Stimulated activated naive CD8-positive, alpha-beta T cell treated with anti-CD3 and anti-CD28 coated beads, Interleukin-15, amount 100 ng/mL, for 72 hours (primary cell): ENCODE measurements around the gene SAG.
A peak's percentile ranks its signal among the peaks of the same experiment; 100 is the strongest.

Experiments used
- ATAC-seq: fragments of 150-1000 bp; cut with Tn5 transposase; 2 replicates; pipeline ENCODE4 v1.10.0; 2021; ENCODE audit warnings: mild to moderate bottlenecking, moderate library complexity
- DNase-seq, 2 donors: peaks; one replicate each; pipeline ENCODE4 v3.0.0; 2021 to 2022
- H3K27ac Mint-ChIP-seq, 2 donors: one replicate each; pipeline ENCODE4 v1.8.0; 2022; ENCODE audit warnings: mild to moderate bottlenecking in 2 of 2, mixed read lengths in 2 of 2, moderate library complexity in 2 of 2
- H3K27me3 Mint-ChIP-seq: one replicate; pipeline ENCODE4 v1.8.0; 2022; ENCODE audit warnings: mixed read lengths
- H3K4me1 Mint-ChIP-seq: one replicate; pipeline ENCODE4 v1.8.0; 2022; ENCODE audit warnings: mild to moderate bottlenecking, mixed read lengths
- H3K4me3 Mint-ChIP-seq, 2 donors: one replicate each; pipeline ENCODE4 v1.8.0; 2022; ENCODE audit warnings: mild to moderate bottlenecking in 2 of 2, mixed read lengths in 2 of 2, moderate library complexity in 1 of 2
- H3K9me3 Mint-ChIP-seq, 2 donors: one replicate each; pipeline ENCODE4 v1.8.0; 2022; ENCODE audit warnings: mixed read lengths in 2 of 2

The SAG gene

DNA sequence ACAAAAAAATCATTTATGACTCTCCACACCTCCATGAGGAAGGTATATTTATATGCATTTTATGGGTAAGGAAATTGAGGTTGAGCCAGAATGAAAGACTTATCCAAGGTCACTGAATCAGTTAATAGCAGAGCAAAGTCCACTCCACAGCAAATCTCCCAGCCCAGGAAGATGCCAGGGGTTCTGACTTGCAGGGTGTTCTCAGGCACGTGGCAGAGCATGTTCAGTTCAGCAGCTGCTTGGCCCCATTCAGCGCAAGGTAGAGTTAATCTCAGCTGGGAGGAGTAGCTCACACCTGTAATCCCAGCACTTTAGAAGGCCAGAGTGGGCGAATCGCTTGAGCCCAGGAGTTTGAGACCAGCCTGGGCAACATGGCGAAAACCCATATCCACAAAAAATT, 28.9 kb downstream of the SAG start:
- Mint-ChIP-seq H3K4me3 (no peak overlapping the region), H3K4me1 (peaks cover 52% of the 10 kb centered on the region), H3K27me3 (no peaks in the 10 kb centered on the region), H3K27ac (no peak overlapping the region), H3K9me3 (no peaks in the 10 kb centered on the region)
- ATAC-seq, result no peak
- no peak for DNase-seq

- no peak overlapping the region for H3K4me3 Mint-ChIP-seq
- ATAC-seq (no peak), DNase-seq (no peak)
- no peaks in the 10 kb centered on the region for H3K27me3 Mint-ChIP-seq
- H3K4me1 Mint-ChIP-seq, result peaks cover 43% of the 10 kb centered on the region
- no peaks in the 10 kb centered on the region for H3K9me3 Mint-ChIP-seq
- peak overlapping the region in 1 of 2 donors; percentile 57 for H3K27ac Mint-ChIP-seq
Measured at GRCh38 chr2:233338046-233338445, 30.4 kb downstream of the SAG start.

- Mint-ChIP-seq H3K4me3 (no peak overlapping the region), H3K27ac (no peak overlapping the region), H3K27me3 (no peaks in the 10 kb centered on the region), H3K9me3 (no peaks in the 10 kb centered on the region), H3K4me1 (peaks cover 36% of the 10 kb centered on the region)
- no peak for DNase-seq
- ATAC-seq, result no peak
Measured at GRCh38 chr2:233338812-233339368, 31.3 kb downstream of the SAG start.

GRCh38 chr2:233339427-233339826, 31.8 kb downstream of the SAG start:
- no peak for DNase-seq
- no peak for ATAC-seq
- peaks cover 31% of the 10 kb centered on the region for H3K4me1 Mint-ChIP-seq
- H3K27ac Mint-ChIP-seq, result no peak overlapping the region
- no peaks in the 10 kb centered on the region for H3K27me3 Mint-ChIP-seq
- H3K9me3 Mint-ChIP-seq, result no peaks in the 10 kb centered on the region
- no peak overlapping the region for H3K4me3 Mint-ChIP-seq

- H3K9me3 Mint-ChIP-seq, result no peaks in the 10 kb centered on the region
- peaks cover 16% of the 10 kb centered on the region for H3K4me1 Mint-ChIP-seq
- ATAC-seq, result no peak
- H3K27me3 Mint-ChIP-seq, result no peaks in the 10 kb centered on the region
- no peak overlapping the region for H3K4me3 Mint-ChIP-seq
- H3K27ac Mint-ChIP-seq, result no peak overlapping the region
- DNase-seq, result no peak
Measured at GRCh38 chr2:233341296-233341695, 33.7 kb downstream of the SAG start.

DNA sequence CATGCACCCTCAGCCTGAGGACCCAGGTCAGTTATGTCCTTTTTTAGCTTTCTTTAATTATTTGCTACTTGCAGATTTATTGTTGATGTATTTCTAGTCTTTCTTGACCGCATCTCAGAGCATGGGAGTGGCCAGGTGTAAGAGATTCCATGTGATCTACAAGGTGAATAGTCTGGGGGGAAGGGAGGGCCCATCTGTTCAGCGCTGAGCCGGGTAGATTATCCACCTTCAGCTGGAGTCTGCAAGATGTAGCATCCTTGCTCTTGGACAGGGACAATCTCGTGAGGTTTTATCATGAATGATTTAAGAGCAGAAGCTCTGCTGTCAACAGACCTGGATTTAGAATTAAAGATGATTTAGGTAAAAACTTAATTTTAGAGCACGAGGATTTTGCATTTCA, 34.7 kb downstream of the SAG start:
- H3K9me3 Mint-ChIP-seq, result no peaks in the 10 kb centered on the region
- no peak overlapping the region for H3K4me3 Mint-ChIP-seq
- no peak overlapping the region for H3K27ac Mint-ChIP-seq

DNA sequence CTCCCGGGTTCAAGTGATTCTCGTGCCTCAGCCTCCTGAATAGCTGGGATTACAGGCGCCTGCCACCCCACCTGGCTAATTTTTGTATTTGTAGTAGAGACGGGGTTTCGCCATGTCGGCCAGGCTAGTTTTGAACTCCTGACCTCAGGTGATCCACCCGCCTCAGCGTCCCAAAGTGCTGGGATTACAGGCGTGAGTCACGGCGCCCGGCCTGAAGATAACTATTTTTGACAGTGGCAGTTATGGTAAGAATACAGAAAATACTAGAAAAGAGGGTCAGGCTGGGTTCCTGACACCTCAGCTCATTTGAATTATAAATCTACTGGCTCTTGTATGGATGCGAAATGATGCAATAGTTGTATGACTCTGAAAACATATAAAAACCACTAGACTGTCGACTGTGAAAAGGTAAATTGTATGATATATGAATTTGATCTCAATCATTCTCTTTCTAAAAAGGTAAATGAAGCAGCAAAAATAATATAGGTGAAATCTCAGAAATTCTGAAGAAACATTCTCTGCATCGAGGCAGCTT, 35.6 kb downstream of the SAG start:
- Mint-ChIP-seq H3K27me3 (no peaks in the 10 kb centered on the region), H3K4me1 (peaks cover 9% of the 10 kb centered on the region), H3K9me3 (no peaks in the 10 kb centered on the region), H3K27ac (no peak overlapping the region), H3K4me3 (no peak overlapping the region)
- DNase-seq (no peak), ATAC-seq (no peak)

More for the DNA sequence above, 34.7 kb downstream of the SAG start:
- DNase-seq (no peak), ATAC-seq (no peak)
- H3K27me3 Mint-ChIP-seq, result no peaks in the 10 kb centered on the region
- H3K4me1 Mint-ChIP-seq, result peaks cover 16% of the 10 kb centered on the region

GRCh38 chr2:233346376-233346775, 38.8 kb downstream of the SAG start:
- no peak overlapping the region for H3K4me3 Mint-ChIP-seq
- ATAC-seq (no peak), DNase-seq (no peak)
- H3K27ac Mint-ChIP-seq, result no peak overlapping the region
- H3K4me1 Mint-ChIP-seq, result peaks cover 26% of the 10 kb centered on the region
- H3K9me3 Mint-ChIP-seq, result no peaks in the 10 kb centered on the region
- H3K27me3 Mint-ChIP-seq, result no peaks in the 10 kb centered on the region

DNA sequence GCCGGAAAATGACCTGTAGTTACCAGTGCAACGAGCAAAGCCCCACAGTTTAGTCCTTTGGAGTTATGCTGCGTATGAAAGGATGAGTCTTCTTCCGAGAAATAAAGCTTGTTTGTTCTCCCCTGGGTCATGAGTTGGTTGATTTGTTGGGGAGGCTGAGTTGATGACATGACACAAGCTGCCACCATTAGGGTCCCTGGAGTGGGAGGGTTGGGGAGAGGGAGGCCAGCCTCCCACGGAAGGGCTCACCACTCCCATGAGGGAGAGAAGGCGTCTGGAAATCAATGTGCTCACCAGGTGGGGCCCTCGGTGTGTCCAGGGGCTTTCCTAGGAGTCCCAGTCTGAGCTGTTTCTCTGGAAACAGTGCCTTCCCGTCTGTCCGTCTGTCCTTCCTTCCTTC, 39.3 kb downstream of the SAG start:
- Mint-ChIP-seq H3K9me3 (no peaks in the 10 kb centered on the region), H3K27ac (no peak overlapping the region), H3K4me3 (no peak overlapping the region), H3K4me1 (peaks cover 30% of the 10 kb centered on the region), H3K27me3 (no peaks in the 10 kb centered on the region)
- no peak for ATAC-seq
- no peak for DNase-seq

GRCh38 chr2:233349005-233349998, 41.7 kb downstream of the SAG start:
- ATAC-seq (no peak), DNase-seq (no peak)
- Mint-ChIP-seq H3K27ac (no peak overlapping the region), H3K27me3 (no peaks in the 10 kb centered on the region), H3K4me1 (peaks cover 46% of the 10 kb centered on the region), H3K4me3 (no peak overlapping the region), H3K9me3 (no peaks in the 10 kb centered on the region)

DNA sequence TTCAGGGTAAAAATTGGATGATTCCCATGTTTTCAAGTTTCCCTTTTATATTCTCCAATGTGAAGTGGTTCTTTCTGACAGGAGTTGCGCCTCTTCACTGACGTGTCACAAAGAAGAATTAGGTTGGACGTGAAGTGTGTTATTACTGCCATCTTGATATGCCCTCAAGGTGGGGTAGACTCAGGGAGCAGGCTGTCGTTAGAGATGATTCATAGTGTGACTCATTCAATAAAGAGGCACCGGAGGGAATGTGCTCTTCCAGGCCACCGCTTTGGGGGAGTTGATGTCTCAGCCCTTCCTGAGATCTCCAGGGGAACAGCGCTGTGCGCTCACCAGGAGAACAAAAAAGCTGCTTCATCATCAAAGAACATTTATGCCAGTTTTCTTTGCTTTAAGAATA, 43.1 kb downstream of the SAG start:
- DNase-seq, result no peak
- no peaks in the 10 kb centered on the region for H3K27me3 Mint-ChIP-seq
- H3K9me3 Mint-ChIP-seq, result no peaks in the 10 kb centered on the region
- ATAC-seq, result peak; percentile 46
- H3K4me1 Mint-ChIP-seq, result peaks cover 51% of the 10 kb centered on the region
- peak overlapping the region; percentile 32 to 40 for H3K4me3 Mint-ChIP-seq
- peak overlapping the region in 1 of 2 donors; percentile 78 for H3K27ac Mint-ChIP-seq

DNA sequence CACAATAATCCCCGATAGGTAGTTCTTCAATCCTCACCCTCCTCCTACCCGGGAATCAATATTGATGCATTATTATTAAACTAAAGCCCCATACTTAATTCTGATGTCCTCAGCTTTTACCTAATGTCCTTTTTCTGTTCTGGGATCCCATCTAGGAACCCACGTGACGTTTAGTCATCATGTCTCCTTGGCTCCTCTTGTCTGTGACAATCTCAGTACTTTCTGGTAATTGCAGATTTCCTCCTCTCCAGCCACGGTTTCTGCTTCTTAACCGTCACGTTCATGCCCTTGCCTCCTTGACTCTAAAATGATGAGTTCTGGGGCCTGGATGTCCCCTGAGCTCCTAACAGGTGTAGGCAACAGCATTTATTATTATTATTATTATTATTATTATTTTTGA, 43.8 kb downstream of the SAG start:
- peaks cover 59% of the 10 kb centered on the region for H3K4me1 Mint-ChIP-seq
- H3K4me3 Mint-ChIP-seq, result no peak overlapping the region

GRCh38 chr2:233352141-233352842, 44.7 kb downstream of the SAG start:
- DNase-seq, result no peak
- Mint-ChIP-seq H3K27ac (no peak overlapping the region), H3K9me3 (no peaks in the 10 kb centered on the region), H3K4me1 (peaks cover 67% of the 10 kb centered on the region), H3K27me3 (no peaks in the 10 kb centered on the region), H3K4me3 (peak overlapping the region in 1 of 2 donors; percentile 1)
- ATAC-seq, result no peak

More for the DNA sequence above, 43.8 kb downstream of the SAG start:
- Mint-ChIP-seq H3K27me3 (no peaks in the 10 kb centered on the region), H3K27ac (no peak overlapping the region), H3K9me3 (no peaks in the 10 kb centered on the region)
- ATAC-seq, result no peak
- DNase-seq, result no peak

- ATAC-seq (no peak), DNase-seq (no peak)
- no peaks in the 10 kb centered on the region for H3K27me3 Mint-ChIP-seq
- H3K4me1 Mint-ChIP-seq, result peaks cover 77% of the 10 kb centered on the region
- peak overlapping the region in 1 of 2 donors; percentile 6 for H3K27ac Mint-ChIP-seq
- H3K4me3 Mint-ChIP-seq, result peak overlapping the region; percentile 81 to 89
- no peaks in the 10 kb centered on the region for H3K9me3 Mint-ChIP-seq
Measured at GRCh38 chr2:233353101-233353768, 45.6 kb downstream of the SAG start.
